ENCODE measurements around the gene FOXO4.

Gene FOXO4

GRCh38 chrX:71100581-71101505, 5.2 kb downstream of the FOXO4 start:
- no peak for DNase-seq

DNA sequence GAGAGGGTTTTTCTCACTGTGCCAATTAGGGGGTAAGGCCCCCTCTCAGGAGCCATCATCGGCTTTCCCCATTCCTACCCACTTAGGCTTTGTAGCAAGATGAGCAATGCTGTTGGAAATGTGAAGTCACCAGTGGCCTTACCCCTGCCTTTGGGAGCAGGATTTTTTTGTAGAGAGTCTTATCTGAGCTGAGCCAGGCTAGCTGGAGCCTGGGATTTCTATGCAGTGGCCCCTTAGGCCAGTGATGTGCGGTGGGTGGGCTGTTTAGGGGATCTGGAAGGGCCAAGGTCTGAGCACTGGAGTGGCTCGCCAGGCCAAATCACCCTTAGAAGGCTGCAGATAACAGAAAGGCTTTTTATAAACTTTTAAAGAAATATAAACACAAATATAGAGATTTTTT, 6.6 kb downstream of the FOXO4 start:
- DNase-seq, result no peak

GRCh38 chrX:71103110-71103983, 7.7 kb downstream of the FOXO4 start:
- no peak for DNase-seq

- DNase-seq, result no peak
Observed at GRCh38 chrX:71105628-71106027, 10.0 kb downstream of the FOXO4 start.

- peak; percentile 7 for DNase-seq
Observed at GRCh38 chrX:71106427-71106826, 10.8 kb downstream of the FOXO4 start, which contains the start of gene CXorf65. Gene CXorf65 (minus strand): TSS chrX:71106740. CDS start chrX:71106556, 184 bp downstream.

DNA sequence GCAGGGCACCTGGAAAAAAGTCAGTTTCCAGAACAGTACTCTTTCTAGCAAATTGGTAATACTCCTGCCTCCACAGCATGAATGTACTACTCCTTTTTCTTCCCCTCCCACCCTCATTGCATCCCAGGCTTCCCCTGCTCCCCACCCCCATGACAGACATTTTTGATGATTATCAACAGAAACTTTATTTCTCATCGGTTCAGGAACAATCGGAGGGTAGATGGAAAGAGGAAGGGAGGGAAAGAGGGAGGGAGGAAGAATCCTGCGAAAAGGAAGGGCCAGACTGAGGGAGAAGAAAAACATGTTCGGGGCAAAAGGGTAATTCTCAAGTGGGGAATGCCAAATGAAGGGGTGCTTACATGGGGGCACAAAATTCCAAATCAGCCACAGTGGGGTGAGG, 11.6 kb downstream of the FOXO4 start:
- DNase-seq, result no peak

DNA sequence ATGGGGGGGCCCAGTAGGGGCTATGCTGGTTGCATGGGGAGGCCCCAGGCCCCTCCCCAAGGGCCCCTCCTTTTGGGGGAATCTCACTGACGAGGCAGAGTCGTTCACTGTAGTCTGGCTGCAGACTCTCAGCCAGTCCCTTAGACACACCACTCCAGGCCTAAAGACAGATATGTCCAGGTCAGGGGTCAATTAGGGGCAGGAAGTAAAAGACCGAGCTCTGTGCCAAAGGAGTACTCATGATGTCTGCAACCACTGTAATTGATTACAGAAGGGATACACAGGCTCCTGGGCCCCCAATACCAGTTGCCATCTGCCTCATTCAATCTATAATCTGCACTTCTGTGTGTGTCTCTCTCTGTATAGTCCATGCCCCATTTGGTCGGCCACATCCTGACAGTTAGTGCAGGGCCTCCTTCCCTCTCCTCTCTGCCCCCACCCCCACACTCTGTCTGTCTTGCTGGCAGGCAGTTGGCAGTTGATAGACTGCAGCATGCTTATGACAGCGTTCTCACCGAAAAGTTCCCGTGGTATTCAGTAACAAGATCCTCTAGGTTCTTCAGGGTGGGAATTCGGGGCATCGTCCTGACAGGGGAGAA, 12.2 kb downstream of the FOXO4 start:
- no peak for DNase-seq

DNA sequence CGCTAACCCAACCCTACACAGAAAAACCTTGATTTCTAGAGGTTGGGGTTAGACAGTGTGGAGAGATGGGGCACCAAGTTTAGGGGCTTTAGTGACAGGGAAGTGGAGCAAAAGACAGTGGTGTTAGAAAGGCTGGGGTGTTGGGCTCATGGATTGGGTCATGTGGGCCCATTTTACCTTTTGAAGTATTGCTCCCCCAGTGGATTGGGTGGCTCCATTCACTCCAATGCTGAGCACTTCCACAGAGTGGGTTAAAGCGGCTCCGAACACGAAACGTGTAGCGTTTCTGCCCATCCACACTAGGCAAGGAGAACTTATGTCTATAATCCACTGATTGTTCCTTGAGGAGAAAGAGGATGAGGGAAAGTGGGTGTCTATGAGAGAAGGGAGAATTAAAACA, 13.4 kb downstream of the FOXO4 start:
- no peak for DNase-seq

GRCh38 chrX:71111141-71111843, 15.6 kb downstream of the FOXO4 start, which contains the start of gene IL2RG:
Gene IL2RG (minus strand): TSS chrX:71111577. CDS start chrX:71111539, 38 bp downstream.
- DNase-seq, result no peak

DNA sequence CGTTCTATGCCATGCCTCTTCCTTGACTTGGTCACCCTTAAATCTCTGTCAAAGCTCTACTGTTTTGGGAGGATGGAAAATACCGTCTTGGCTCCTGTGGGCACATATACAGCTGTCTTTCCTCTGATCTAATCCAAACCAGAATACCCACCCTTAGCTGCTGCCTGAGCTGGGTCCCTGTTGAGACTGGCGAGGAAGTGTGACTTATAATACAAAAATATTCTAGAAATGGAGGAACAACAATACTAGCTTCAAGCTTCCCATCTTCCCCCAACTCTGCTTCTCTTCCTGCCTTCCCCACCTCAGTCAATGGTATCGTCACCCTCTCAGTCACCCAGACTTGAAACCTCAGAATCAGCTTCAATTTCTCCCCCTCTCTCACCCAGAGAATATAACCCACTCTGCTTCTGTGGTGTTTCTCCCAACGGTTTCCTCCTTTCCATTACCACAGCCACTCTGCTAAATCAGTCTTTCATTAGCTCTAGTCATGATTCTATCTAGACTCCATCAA, 16.3 kb downstream of the FOXO4 start:
- DNase-seq, result no peak

GRCh38 chrX:71117358-71117757, 21.7 kb downstream of the FOXO4 start:
- DNase-seq, result no peak

DNA sequence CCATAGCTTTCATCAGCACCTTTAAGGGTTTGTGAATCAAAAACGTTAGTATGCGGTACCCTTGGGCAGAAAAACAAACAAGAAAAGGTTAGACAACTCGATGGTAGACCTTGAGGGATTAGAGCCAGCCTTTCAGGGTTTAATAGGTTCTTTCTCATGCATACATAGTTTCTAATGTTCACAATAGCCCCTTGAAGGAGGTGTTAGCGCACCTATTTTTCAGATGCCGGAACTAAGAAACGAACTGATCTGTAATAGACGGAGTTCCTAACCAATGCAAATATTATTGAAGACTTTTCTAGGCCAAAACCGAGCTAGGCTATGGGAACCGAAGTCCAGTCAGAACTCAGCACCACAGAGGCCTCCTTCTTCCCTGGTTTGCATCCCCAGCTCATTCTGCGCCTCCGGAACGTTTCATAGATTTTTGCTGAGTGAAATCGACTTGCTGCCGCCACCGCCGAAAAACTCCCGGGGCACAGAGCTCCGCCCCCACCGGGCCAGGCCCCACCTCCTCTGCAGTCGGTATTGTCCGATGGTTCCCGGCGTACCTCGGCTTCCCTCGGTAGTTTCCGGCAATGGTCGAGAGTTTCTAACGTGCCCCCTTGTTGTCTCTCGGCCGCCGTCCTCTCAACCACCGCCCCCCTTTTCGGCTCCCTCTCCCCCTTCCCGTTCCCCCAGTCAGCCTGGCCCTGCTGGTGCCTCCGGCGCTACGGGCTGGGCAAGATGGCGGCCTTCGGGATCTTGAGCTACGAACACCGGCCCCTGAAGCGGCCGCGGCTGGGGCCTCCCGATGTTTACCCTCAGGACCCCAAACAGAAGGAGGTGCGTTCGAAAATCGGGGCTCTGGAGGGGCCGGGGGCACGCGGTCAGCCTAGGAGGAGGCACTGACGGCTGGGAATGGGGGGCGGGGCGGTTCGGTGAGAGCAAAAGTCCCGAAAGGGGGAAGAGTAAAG, 22.7 kb downstream of the FOXO4 start, which contains the start of gene MED12:
TSS of gene MED12 (plus strand) at position 565 of the 953 bp plus-strand sequence. CDS start at position 724, 159 bp downstream.
- peak; percentile 55 for DNase-seq

GRCh38 chrX:71118985-71119535, 23.4 kb downstream of the FOXO4 start:
- no peak for DNase-seq

GRCh38 chrX:71128166-71128833, 32.6 kb downstream of the FOXO4 start:
- DNase-seq, result peak; percentile 12

GRCh38 chrX:71128915-71129765, 33.5 kb downstream of the FOXO4 start:
- DNase-seq, result no peak

DNA sequence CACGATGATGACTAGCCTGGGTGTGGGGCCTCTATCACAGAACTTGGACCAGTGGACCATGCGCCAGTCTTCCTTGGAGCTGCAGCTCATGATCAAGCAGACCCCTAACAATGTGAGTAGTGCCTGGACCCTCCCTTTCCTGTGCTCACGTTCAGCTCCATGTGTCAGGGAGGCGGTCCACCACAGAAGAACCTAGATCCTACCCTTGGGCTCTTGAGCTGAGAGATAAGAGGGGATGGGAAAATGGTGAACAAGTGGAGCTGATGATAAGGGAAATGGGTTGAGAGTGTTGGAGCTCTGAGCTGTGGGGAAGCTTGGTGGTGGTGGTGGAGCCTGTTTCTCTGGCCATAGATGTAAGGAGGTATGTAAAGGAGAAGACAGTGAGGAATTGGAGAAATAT, 35.9 kb downstream of the FOXO4 start:
- DNase-seq, result no peak

GRCh38 chrX:71140440-71140839, 44.8 kb downstream of the FOXO4 start:
- no peak for DNase-seq

- DNase-seq, result no peak
Observed at GRCh38 chrX:71143508-71143907, 47.9 kb downstream of the FOXO4 start.

- DNase-seq, result no peak
Observed at GRCh38 chrX:71144651-71145050, 49.0 kb downstream of the FOXO4 start, which contains the start of gene NLGN3. Gene NLGN3 (plus strand): TSS chrX:71144841. CDS start chrX:71147750, 2,909 bp downstream.
